AG09309 (cell line): ENCODE data around the gene TMUB1.

Experiments used
- DNase-seq: peaks from one replicate; pipeline ENCODE4 v3.0.0-alpha.2; 2010; ENCODE audit warnings: low read depth
- H3K4me3 ChIP-seq: 2 replicates; pipeline ENCODE4 v1.5.1; 2011; ENCODE audit warnings: mild to moderate bottlenecking, low read depth, low read length, moderate library complexity; ENCODE audit not compliant: control insufficient read depth
- CTCF ChIP-seq: IDR thresholded peaks from 2 replicates; pipeline ENCODE4 v1.5.1; 2011; ENCODE audit warnings: mild to moderate bottlenecking, low read depth, low read length, inconsistent platforms; ENCODE audit not compliant: insufficient read depth, control insufficient read depth; ENCODE audit errors: missing control alignments

Gene TMUB1

DNA sequence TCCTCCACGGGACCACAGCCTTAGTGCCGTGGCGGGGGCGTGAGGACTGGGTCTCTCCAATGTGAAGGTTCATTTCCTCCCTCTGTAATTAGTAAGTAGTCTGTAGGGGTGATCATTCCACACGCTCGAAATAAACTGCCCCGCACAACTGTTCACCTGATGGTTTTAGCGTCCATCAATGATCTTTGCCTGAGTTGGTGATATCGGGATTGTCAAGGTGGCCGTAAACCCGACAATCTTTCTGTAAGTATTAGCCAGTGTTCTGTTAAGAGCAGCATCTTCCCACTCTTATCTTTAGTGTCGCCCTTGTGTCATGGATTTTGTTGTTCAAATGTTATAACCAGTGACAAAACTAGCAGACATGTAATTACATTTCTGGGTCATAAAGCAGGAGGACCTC lies 20.7 kb upstream of the TMUB1 start:
- no peak overlapping the region for H3K4me3 ChIP-seq
- TF ChIP-seq CTCF = no peak
- no peak for DNase-seq

GRCh38 chr7:151102991-151103390 lies 19.7 kb upstream of the TMUB1 start:
- no peak for TF ChIP-seq CTCF
- no peak overlapping the region for H3K4me3 ChIP-seq
- DNase-seq = no peak

- DNase-seq = no peak
- H3K4me3 ChIP-seq = no peak overlapping the region
- TF ChIP-seq CTCF = no peak
Observed at GRCh38 chr7:151101621-151102396, 18.5 kb upstream of the TMUB1 start.

- H3K4me3 ChIP-seq = no peak overlapping the region
- TF ChIP-seq CTCF = no peak
- DNase-seq = no peak
Observed at GRCh38 chr7:151100921-151101320, 17.6 kb upstream of the TMUB1 start.

- TF ChIP-seq CTCF = no peak
- DNase-seq = no peak
- H3K4me3 ChIP-seq = no peak overlapping the region
Observed at GRCh38 chr7:151099486-151100211, 16.4 kb upstream of the TMUB1 start.

DNA sequence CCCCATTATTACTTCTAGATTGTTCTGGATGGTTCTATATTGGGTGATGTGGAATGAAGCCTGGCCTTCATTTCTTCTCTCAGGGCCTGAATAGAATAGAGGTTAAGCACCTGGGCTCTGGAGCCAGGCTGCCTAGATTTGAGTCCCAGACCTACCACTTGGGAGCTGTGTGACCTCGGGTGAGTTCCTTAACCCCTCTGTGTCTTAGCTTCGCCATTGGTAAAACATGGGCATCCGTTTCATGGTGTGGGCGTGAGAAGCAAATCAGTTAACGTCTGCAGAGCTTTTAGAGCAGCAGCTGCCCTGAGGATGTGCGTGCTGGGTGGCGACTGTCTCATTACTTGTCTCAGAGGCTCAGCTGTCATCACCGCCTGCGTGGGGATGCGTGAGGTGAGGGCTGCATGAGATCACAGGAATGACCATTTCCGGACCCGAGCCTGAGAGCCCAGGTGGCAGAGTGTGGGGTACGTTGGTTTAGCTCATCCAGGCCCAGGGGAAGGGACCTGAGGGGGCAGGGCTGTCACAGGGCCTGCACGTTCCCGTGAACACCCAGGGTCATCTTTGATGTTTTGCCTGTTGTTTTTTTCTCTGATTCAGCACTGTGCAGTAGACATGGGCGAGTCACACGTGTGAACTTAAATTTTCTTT lies 12.7 kb upstream of the TMUB1 start:
- no peak overlapping the region for H3K4me3 ChIP-seq
- DNase-seq = no peak
- no peak for TF ChIP-seq CTCF
